Measurements from ENCODE around the gene SPACA1. TPM values are rescaled to one million over a fixed set of nuclear protein-coding genes. Genes with fewer than 3 reads are reported as not detected.

The SPACA1 gene
- total RNA-seq, 2 donors from 2014 or later, result not detected

DNA sequence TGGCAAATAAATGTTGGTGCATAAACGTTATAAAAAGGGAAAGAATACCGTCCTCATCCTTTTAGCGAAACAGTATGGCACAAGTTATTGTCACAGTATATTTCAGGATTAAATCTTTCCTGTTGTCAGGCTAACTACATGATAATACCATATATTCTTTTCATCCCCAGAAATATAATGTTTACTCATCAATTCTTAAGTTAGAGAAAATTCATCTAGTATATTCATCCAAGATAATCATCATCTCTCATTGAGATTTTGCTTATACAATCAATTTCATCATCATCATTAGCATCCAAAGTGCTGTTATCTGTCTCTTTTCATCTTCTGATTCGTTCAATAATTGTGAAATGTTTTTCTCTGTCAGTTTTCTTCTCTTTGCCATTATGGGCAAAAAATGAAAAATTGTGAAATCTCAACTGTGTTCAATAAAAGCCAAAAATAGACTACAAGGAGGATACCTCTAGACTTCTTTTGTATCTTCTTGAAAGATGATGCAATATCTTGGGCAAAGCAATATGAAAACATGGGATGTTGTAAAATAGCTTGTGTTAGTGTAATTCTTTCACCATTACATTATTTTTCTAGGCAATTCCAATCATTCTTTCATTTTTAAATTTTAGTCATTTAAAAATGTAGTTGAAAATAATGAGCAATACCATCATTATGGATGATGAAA, 2.6 kb downstream of the SPACA1 start:
- H3K27me3 ChIP-seq (ENCODE audit: control insufficient read depth, insufficient read depth, low read length, poor library complexity, severe bottlenecking), result no peaks in the 10 kb centered on the region
- peaks cover 8% of the 10 kb centered on the region for H3K9me3 Mint-ChIP-seq
- no peaks in the 10 kb centered on the region for H3K36me3 ChIP-seq (ENCODE audit: control insufficient read depth, insufficient read depth, low read length)
- H3K4me3 Mint-ChIP-seq, result no peak overlapping the region
- no peaks in the 10 kb centered on the region for H3K9me3 ChIP-seq (ENCODE audit: control insufficient read depth, low read length)
- H3K4me1 ChIP-seq (ENCODE audit: control insufficient read depth, insufficient read depth, low read length), result no peaks in the 10 kb centered on the region
- no peak overlapping the region for H3K27ac ChIP-seq (ENCODE audit: low read depth, low read length)
- TF ChIP-seq CTCF (conservative IDR thresholded peaks at IDR 0.05), result no peak
- no peak overlapping the region for H3K27ac Mint-ChIP-seq
- H3K4me1 Mint-ChIP-seq, result peaks cover 3% of the 10 kb centered on the region
- no peaks in the 10 kb centered on the region for H3K36me3 Mint-ChIP-seq (ENCODE audit: low read depth)
- 85% methylated on average over 4 of the region's 4 CpGs; no CpG with 5 or more reads in 1 of the 2 experiments for WGBS, 2 experiments (ENCODE audit: insufficient coverage in 1 of 2, insufficient read length in 1 of 2)
- DNase-seq, result no peak
- peaks cover 19% of the 10 kb centered on the region for H3K27me3 Mint-ChIP-seq (ENCODE audit: insufficient read depth)
- H3K9ac ChIP-seq (ENCODE audit: extremely low read depth, low read length, poor library complexity, severe bottlenecking), result no peak overlapping the region
- H3K4me3 ChIP-seq (ENCODE audit: low read length), result no peak overlapping the region

- H3K27me3 ChIP-seq (ENCODE audit: control insufficient read depth, insufficient read depth, low read length, poor library complexity, severe bottlenecking), result no peaks in the 10 kb centered on the region
- H3K4me3 ChIP-seq (ENCODE audit: low read length), result no peak overlapping the region
- H3K36me3 ChIP-seq (ENCODE audit: control insufficient read depth, insufficient read depth, low read length), result no peaks in the 10 kb centered on the region
- no peak for TF ChIP-seq CTCF (conservative IDR thresholded peaks at IDR 0.05)
- no peaks in the 10 kb centered on the region for H3K36me3 Mint-ChIP-seq (ENCODE audit: low read depth)
- H3K9me3 ChIP-seq (ENCODE audit: control insufficient read depth, low read length), result no peaks in the 10 kb centered on the region
- no peak overlapping the region for H3K27ac ChIP-seq (ENCODE audit: low read depth, low read length)
- no peak overlapping the region for H3K9ac ChIP-seq (ENCODE audit: extremely low read depth, low read length, poor library complexity, severe bottlenecking)
- 98 to 100% methylated on average over 2 to 3 of the region's 3 CpGs for WGBS, 2 experiments (ENCODE audit: insufficient coverage in 1 of 2, insufficient read length in 1 of 2)
- no peaks in the 10 kb centered on the region for H3K27me3 Mint-ChIP-seq (ENCODE audit: insufficient read depth)
- no peaks in the 10 kb centered on the region for H3K9me3 Mint-ChIP-seq
- H3K4me3 Mint-ChIP-seq, result no peak overlapping the region
- H3K27ac Mint-ChIP-seq, result no peak overlapping the region
- no peaks in the 10 kb centered on the region for H3K4me1 Mint-ChIP-seq
- DNase-seq, result no peak
- no peaks in the 10 kb centered on the region for H3K4me1 ChIP-seq (ENCODE audit: control insufficient read depth, insufficient read depth, low read length)
Measured at GRCh38 chr6:88059191-88059590, 11.6 kb downstream of the SPACA1 start.

- Mint-ChIP-seq H3K9me3 (no peaks in the 10 kb centered on the region), H3K27ac (no peak overlapping the region), H3K36me3 (ENCODE audit: low read depth) (no peaks in the 10 kb centered on the region), H3K4me1 (no peaks in the 10 kb centered on the region), H3K27me3 (ENCODE audit: insufficient read depth) (no peaks in the 10 kb centered on the region), H3K4me3 (no peak overlapping the region)
- H3K4me3 ChIP-seq (ENCODE audit: low read length), result no peak overlapping the region
- no peaks in the 10 kb centered on the region for H3K36me3 ChIP-seq (ENCODE audit: control insufficient read depth, insufficient read depth, low read length)
- WGBS, 2 experiments (ENCODE audit: insufficient coverage in 1 of 2, insufficient read length in 1 of 2), result 97% methylated on average over 1 of the region's 1 CpG; no CpG with 5 or more reads in 1 of the 2 experiments
- no peak overlapping the region for H3K9ac ChIP-seq (ENCODE audit: extremely low read depth, low read length, poor library complexity, severe bottlenecking)
- H3K27me3 ChIP-seq (ENCODE audit: control insufficient read depth, insufficient read depth, low read length, poor library complexity, severe bottlenecking), result no peaks in the 10 kb centered on the region
- no peaks in the 10 kb centered on the region for H3K4me1 ChIP-seq (ENCODE audit: control insufficient read depth, insufficient read depth, low read length)
- no peak for DNase-seq
- H3K9me3 ChIP-seq (ENCODE audit: control insufficient read depth, low read length), result no peaks in the 10 kb centered on the region
- no peak overlapping the region for H3K27ac ChIP-seq (ENCODE audit: low read depth, low read length)
- TF ChIP-seq CTCF (conservative IDR thresholded peaks at IDR 0.05), result no peak
Measured at GRCh38 chr6:88062376-88062775, 14.7 kb downstream of the SPACA1 start.

Measured in endodermal cell (in vitro differentiated cells).